ENCODE results near the gene TGFB2. TPM values are rescaled to one million over a fixed set of nuclear protein-coding genes. Genes with fewer than 3 reads are reported as not detected.

TGFB2 gene
- total and polyA plus RNA-seq, 2 donors (not counting 3 experiments of a cell fraction or from before 2014, with no cell fraction given): 21.2 to 43.5 TPM

- no peaks in the 10 kb centered on the region for H3K9me1 ChIP-seq (replicated peaks; ENCODE audit: control insufficient read depth, extremely low read depth, insufficient read depth, low read length)
- TF ChIP-seq MAX (IDR thresholded peaks at IDR 0.05; ENCODE audit: insufficient read depth, insufficient read length) (no peak), EZH2 (IDR thresholded peaks at IDR 0.05; ENCODE audit: borderline replicate concordance, low read depth, low read length, severe bottlenecking) (no peak), POLR2AphosphoS5 (IDR thresholded peaks at IDR 0.05; ENCODE audit: insufficient read depth, low read depth, low read length) (no peak), JUN (IDR thresholded peaks at IDR 0.05; ENCODE audit: borderline replicate concordance, insufficient read depth, insufficient read length, low read depth) (no peak), MYC (IDR thresholded peaks at IDR 0.05; ENCODE audit: low read depth, low read length) (no peak), FOS (IDR thresholded peaks at IDR 0.05; ENCODE audit: borderline replicate concordance, insufficient read depth, low read length) (no peak), POLR2A (IDR thresholded peaks at IDR 0.05; ENCODE audit: low read depth, low read length) (no peak), CTCF (IDR thresholded peaks at IDR 0.05; ENCODE audit: extremely low read depth in 1 of 2, insufficient read depth in 1 of 2, low read depth in 1 of 2, low read length in 2 of 2) (no peak), GATA2 (IDR thresholded peaks at IDR 0.05; ENCODE audit: insufficient read depth, insufficient read length, low read depth, low read length) (no peak)
- no peaks in the 10 kb centered on the region for H3K36me3 ChIP-seq (ENCODE audit: control insufficient read depth in 2 of 2, extremely low read depth in 1 of 2, insufficient read depth in 2 of 2, low read length in 2 of 2)
- intact Hi-C loops (cut with micrococcal nuclease) (no loop called here), dilution Hi-C loops (cut with MboI; ENCODE audit: extremely low pct_ligation_motif_present, low sequenced_read_pairs) (no loop called here)
- ChIA-PET POLR2A (no interaction called here), CTCF (no interaction called here)
- no peak overlapping the region for H2AFZ ChIP-seq (ENCODE audit: low read depth, low read length)
- no TSS peak for BruUV-seq (replicated peaks)
- no peak overlapping the region for H3K9ac ChIP-seq (replicated peaks; ENCODE audit: extremely low read depth, insufficient read depth, low read length)
- H3K9me3 ChIP-seq (replicated peaks; ENCODE audit: control insufficient read depth, insufficient read depth, low read length): no peaks in the 10 kb centered on the region
- DNase-seq (ENCODE audit: low read depth, low spot score) (no peak), FAIRE-seq (no peak)
- H3K4me2 ChIP-seq (ENCODE audit: insufficient read depth, low read length): no peak overlapping the region
- no peak overlapping the region for H3K27ac ChIP-seq (ENCODE audit: insufficient read depth, low read depth, low read length)
- no peaks in the 10 kb centered on the region for H3K27me3 ChIP-seq (ENCODE audit: control insufficient read depth in 2 of 2, insufficient read depth in 2 of 2, low read length in 2 of 2)
- H4K20me1 ChIP-seq (replicated peaks; ENCODE audit: control insufficient read depth, extremely low read depth, insufficient read depth, low read length): no peaks in the 10 kb centered on the region
- H3K4me1 ChIP-seq (ENCODE audit: control insufficient read depth, extremely low read depth, insufficient read depth, low read length): no peaks in the 10 kb centered on the region
- no peaks in the 10 kb centered on the region for H3K79me2 ChIP-seq (ENCODE audit: control insufficient read depth, insufficient read depth, low read length)
- no peak overlapping the region for H3K4me3 ChIP-seq (replicated peaks in 1 of 3; ENCODE audit: insufficient read depth in 1 of 3, low read depth in 1 of 3, low read length in 3 of 3)
Measured at GRCh38 chr1:218439541-218440295, 94.6 kb downstream of the TGFB2 start.
